ENCODE measurements around the gene MAGED2. TPM values are rescaled to one million over a fixed set of nuclear protein-coding genes. Genes with fewer than 3 reads are reported as not detected.
"Not testable (repeated sequence)": the region's sequence is repeated elsewhere in the genome, so short reads cannot be mapped to it uniquely, and the experiment has no call there.

Gene MAGED2
- total and polyA plus RNA-seq, 9 donors = 190 to 302 (median 250) TPM

- Histone ChIP-seq H3K4me3 (no peak overlapping the region), H3K36me3 (no peaks in the 10 kb centered on the region), H3K27ac (no peak overlapping the region), H3K4me1 (ENCODE audit: insufficient read depth) (no peaks in the 10 kb centered on the region), H3K27me3 (no peaks in the 10 kb centered on the region), H3K9me3 (no peaks in the 10 kb centered on the region)
- intact Hi-C loops (cut with DNase I) = no loop called here
- no peak for TF ChIP-seq POLR2A (IDR thresholded peaks at IDR 0.05)
- TF ChIP-seq CTCF (IDR thresholded peaks at IDR 0.05) = no peak
- no peak for TF ChIP-seq EP300 (IDR thresholded peaks at IDR 0.05)
- DNase-seq = no peak
- 75 to 86% (median 84%) methylated on average over 6 of the region's 6 CpGs for WGBS, 3 donors
These were observed 30.4 kb upstream of the MAGED2 start for GRCh38 chrX:54776987-54777672.

GRCh38 chrX:54785901-54786300 is 21.6 kb upstream of the MAGED2 start:
- Histone ChIP-seq H3K27me3 (no peaks in the 10 kb centered on the region), H3K4me3 (no peak overlapping the region), H3K36me3 (no peaks in the 10 kb centered on the region), H3K27ac (no peak overlapping the region), H3K4me1 (ENCODE audit: insufficient read depth) (no peaks in the 10 kb centered on the region), H3K9me3 (no peaks in the 10 kb centered on the region)
- 40 to 46% (median 45%) methylated on average over 4 of the region's 4 CpGs for WGBS, 3 donors
- intact Hi-C loops (cut with DNase I) = no loop called here
- TF ChIP-seq CTCF (IDR thresholded peaks at IDR 0.05) (no peak), POLR2A (IDR thresholded peaks at IDR 0.05) (no peak), EP300 (IDR thresholded peaks at IDR 0.05) (no peak)
- no peak for DNase-seq

GRCh38 chrX:54786967-54787366 is 20.6 kb upstream of the MAGED2 start:
- intact Hi-C loops (cut with DNase I) = no loop called here
- no peak overlapping the region for H3K4me3 ChIP-seq
- no peak for TF ChIP-seq POLR2A (IDR thresholded peaks at IDR 0.05)
- TF ChIP-seq CTCF (IDR thresholded peaks at IDR 0.05) = no peak
- TF ChIP-seq EP300 (IDR thresholded peaks at IDR 0.05) = no peak
- H3K36me3 ChIP-seq = no peaks in the 10 kb centered on the region
- no peaks in the 10 kb centered on the region for H3K4me1 ChIP-seq (ENCODE audit: insufficient read depth)
- DNase-seq = no peak
- WGBS, 3 donors = 67 to 74% (median 68%) methylated on average over 2 of the region's 2 CpGs
- no peak overlapping the region for H3K27ac ChIP-seq
- H3K9me3 ChIP-seq = no peaks in the 10 kb centered on the region
- no peaks in the 10 kb centered on the region for H3K27me3 ChIP-seq

GRCh38 chrX:54788446-54788845 is 19.1 kb upstream of the MAGED2 start:
- intact Hi-C loops (cut with DNase I) = no loop called here
- no peak overlapping the region for H3K4me3 ChIP-seq

GRCh38 chrX:54789405-54789804 is 18.1 kb upstream of the MAGED2 start:
- H3K27ac ChIP-seq; H3K4me1 ChIP-seq (ENCODE audit: insufficient read depth); H3K9me3 ChIP-seq; H3K36me3 ChIP-seq; H3K4me3 ChIP-seq; DNase-seq; intact Hi-C loops (cut with DNase I); H3K27me3 ChIP-seq: not testable (repeated sequence)
- 56 to 76% (median 60%) methylated on average over 5 of the region's 5 CpGs for WGBS, 3 donors

More at GRCh38 chrX:54788446-54788845, 19.1 kb upstream of the MAGED2 start:
- 79 to 88% (median 79%) methylated on average over 9 of the region's 9 CpGs for WGBS, 3 donors
- TF ChIP-seq CTCF (IDR thresholded peaks at IDR 0.05) = no peak
- TF ChIP-seq POLR2A (IDR thresholded peaks at IDR 0.05) = no peak
- TF ChIP-seq EP300 (IDR thresholded peaks at IDR 0.05) = no peak
- no peak for DNase-seq
- Histone ChIP-seq H3K27me3 (no peaks in the 10 kb centered on the region), H3K27ac (no peak overlapping the region), H3K4me1 (ENCODE audit: insufficient read depth) (no peaks in the 10 kb centered on the region), H3K36me3 (no peaks in the 10 kb centered on the region), H3K9me3 (no peaks in the 10 kb centered on the region)
